K562 (cell line): ENCODE results near the gene BICDL1.

Experiments
- ATF1 ChIP-seq, 2 experiments: fragments of 450-650 bp in 1 of 2; IDR thresholded peaks; 2 replicates each; pipeline ENCODE4 v1.6.1; 2016; ENCODE audit warnings: missing compliant biosample characterization in 1 of 2, missing genetic modification characterization in 1 of 2
- GATAD2B ChIP-seq: fragments of 450-650 bp; IDR thresholded peaks from 2 replicates; pipeline ENCODE4 v1.6.1; 2017; ENCODE audit warnings: mild to moderate bottlenecking, borderline replicate concordance
- PRMT5 ChIP-seq: sonication (generic); formaldehyde crosslinking; IDR thresholded peaks from 2 replicates; pipeline ENCODE4 v1.5.0; 2020; ENCODE audit warnings: missing genetic modification reagents
- RCOR1 ChIP-seq, 2 experiments: IDR thresholded peaks; 2 replicates each; pipeline ENCODE4 v1.6.1; 2012; ENCODE audit warnings: low read depth in 2 of 2, low read length in 2 of 2, borderline replicate concordance in 1 of 2, improper control_type of control experiment in 1 of 2
- ZNF274 ChIP-seq: IDR thresholded peaks from 2 replicates; pipeline ENCODE4 v1.6.1; 2011; ENCODE audit warnings: low read depth, mild to moderate bottlenecking, low read length, moderate library complexity, borderline replicate concordance
- ZNF436 ChIP-seq: fragments of 250-450, 450-650 bp; sonication (Bioruptor Pico); formaldehyde crosslinking; IDR thresholded peaks from 2 replicates; pipeline ENCODE4 v1.7.0; 2020; ENCODE audit warnings: mild to moderate bottlenecking
- ZNF445 ChIP-seq: fragments of 250-450 bp; sonication (Bioruptor Pico); IDR thresholded peaks from 2 replicates; pipeline ENCODE4 v1.4.0; 2020; ENCODE audit warnings: low read depth, mild to moderate bottlenecking, moderate library complexity
- TF ChIP-seq, protein P1 (sequence below), 3 experiments: IDR thresholded peaks in 2 of 3; conservative IDR thresholded peaks in 1 of 3; 2 replicates each; pipeline ENCODE4 v1.5.1; 2011 to 2012; ENCODE audit warnings: low read length in 3 of 3, mild to moderate bottlenecking in 3 of 3, control low read depth in 2 of 3, improper control_type of control experiment in 1 of 3, inconsistent platforms in 1 of 3, low read depth in 1 of 3, mixed read lengths in 1 of 3, moderate library complexity in 1 of 3; ENCODE audit not compliant: insufficient read depth in 2 of 3
- TF ChIP-seq, protein P2 (sequence below), 3 experiments: fragments of 200-800 bp in 1 of 3; sonication (Bioruptor generic) in 1 of 3; sonication (generic) in 1 of 3; formaldehyde crosslinking in 1 of 3; IDR thresholded peaks; 2 replicates each; pipeline versions ENCODE4 v1.6.1 to v1.8.0; 2016 to 2022; ENCODE audit warnings: mild to moderate bottlenecking in 2 of 3, missing compliant biosample characterization in 2 of 3, missing genetic modification characterization in 2 of 3, missing genetic modification reagents in 1 of 3
- TF ChIP-seq, protein P3 (sequence below): fragments of 450-650 bp; formaldehyde crosslinking; IDR thresholded peaks from 2 replicates; pipeline ENCODE4 v1.4.0; 2020; ENCODE audit warnings: mild to moderate bottlenecking
- TF ChIP-seq, protein P4 (sequence below): fragments of 250-450 bp; sonication (Bioruptor Pico); IDR thresholded peaks from 2 replicates; pipeline ENCODE4 v1.8.0; 2021; ENCODE audit warnings: borderline replicate concordance, mild to moderate bottlenecking, moderate library complexity; ENCODE audit not compliant: poor library complexity, severe bottlenecking

DNA sequence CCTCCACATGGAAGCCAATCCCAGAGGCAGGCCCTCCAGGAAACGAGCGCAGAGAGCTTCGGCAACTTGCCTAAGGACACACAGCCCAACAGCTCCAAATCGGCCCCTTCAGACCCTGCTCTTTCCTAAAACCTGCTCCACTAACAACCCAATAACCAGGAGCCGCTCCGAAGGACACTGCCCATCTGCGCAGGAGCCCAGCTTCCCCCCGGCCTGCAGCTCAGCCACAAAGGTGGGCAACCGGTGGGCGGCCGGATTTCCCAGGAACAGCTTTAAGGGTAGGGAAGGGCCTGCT is 114.0 kb downstream of the BICDL1 start:
- TF ChIP-seq, protein P1, sequence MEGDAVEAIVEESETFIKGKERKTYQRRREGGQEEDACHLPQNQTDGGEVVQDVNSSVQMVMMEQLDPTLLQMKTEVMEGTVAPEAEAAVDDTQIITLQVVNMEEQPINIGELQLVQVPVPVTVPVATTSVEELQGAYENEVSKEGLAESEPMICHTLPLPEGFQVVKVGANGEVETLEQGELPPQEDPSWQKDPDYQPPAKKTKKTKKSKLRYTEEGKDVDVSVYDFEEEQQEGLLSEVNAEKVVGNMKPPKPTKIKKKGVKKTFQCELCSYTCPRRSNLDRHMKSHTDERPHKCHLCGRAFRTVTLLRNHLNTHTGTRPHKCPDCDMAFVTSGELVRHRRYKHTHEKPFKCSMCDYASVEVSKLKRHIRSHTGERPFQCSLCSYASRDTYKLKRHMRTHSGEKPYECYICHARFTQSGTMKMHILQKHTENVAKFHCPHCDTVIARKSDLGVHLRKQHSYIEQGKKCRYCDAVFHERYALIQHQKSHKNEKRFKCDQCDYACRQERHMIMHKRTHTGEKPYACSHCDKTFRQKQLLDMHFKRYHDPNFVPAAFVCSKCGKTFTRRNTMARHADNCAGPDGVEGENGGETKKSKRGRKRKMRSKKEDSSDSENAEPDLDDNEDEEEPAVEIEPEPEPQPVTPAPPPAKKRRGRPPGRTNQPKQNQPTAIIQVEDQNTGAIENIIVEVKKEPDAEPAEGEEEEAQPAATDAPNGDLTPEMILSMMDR (IDR thresholded peaks at IDR 0.05 in 2 of 3, conservative IDR thresholded peaks at IDR 0.05 in 1 of 3; ENCODE audit: insufficient read depth in 2 of 3, low read depth in 1 of 3, low read length in 3 of 3) = no peak
- TF ChIP-seq, protein P2, sequence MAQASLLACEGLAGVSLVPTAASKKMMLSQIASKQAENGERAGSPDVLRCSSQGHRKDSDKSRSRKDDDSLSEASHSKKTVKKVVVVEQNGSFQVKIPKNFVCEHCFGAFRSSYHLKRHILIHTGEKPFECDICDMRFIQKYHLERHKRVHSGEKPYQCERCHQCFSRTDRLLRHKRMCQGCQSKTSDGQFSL (CRISPR knock-in tag; IDR thresholded peaks at IDR 0.05) = no peak
- TF ChIP-seq, protein P2 (tag; IDR thresholded peaks at IDR 0.05) = no peak
- TF ChIP-seq RCOR1 (IDR thresholded peaks at IDR 0.05; ENCODE audit: borderline replicate concordance in 1 of 2, low read depth in 2 of 2, low read length in 2 of 2) (no peak), ATF1 (CRISPR knock-in tag; IDR thresholded peaks at IDR 0.05) (no peak), ATF1 (tag; IDR thresholded peaks at IDR 0.05) (no peak), ZNF436 (CRISPR knock-in tag) (no peak), GATAD2B (no peak), ZNF274 (no peak), ZNF445 (CRISPR knock-in tag) (no peak), PRMT5 (no peak)
- TF ChIP-seq, protein P3, sequence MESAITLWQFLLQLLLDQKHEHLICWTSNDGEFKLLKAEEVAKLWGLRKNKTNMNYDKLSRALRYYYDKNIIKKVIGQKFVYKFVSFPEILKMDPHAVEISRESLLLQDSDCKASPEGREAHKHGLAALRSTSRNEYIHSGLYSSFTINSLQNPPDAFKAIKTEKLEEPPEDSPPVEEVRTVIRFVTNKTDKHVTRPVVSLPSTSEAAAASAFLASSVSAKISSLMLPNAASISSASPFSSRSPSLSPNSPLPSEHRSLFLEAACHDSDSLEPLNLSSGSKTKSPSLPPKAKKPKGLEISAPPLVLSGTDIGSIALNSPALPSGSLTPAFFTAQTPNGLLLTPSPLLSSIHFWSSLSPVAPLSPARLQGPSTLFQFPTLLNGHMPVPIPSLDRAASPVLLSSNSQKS (CRISPR knock-in tag) = no peak
- TF ChIP-seq, protein P4, sequence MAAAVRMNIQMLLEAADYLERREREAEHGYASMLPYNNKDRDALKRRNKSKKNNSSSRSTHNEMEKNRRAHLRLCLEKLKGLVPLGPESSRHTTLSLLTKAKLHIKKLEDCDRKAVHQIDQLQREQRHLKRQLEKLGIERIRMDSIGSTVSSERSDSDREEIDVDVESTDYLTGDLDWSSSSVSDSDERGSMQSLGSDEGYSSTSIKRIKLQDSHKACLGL (CRISPR knock-in tag) = no peak
